H1 (cell line): ENCODE measurements around the gene DGKI. TPM values are rescaled to one million over a fixed set of nuclear protein-coding genes. Genes with fewer than 3 reads are reported as not detected.

Source experiments
- CTCF ChIA-PET: fragments of 300-600 bp; sonication (Branson Sonifier 250); formaldehyde crosslinking; loops from one replicate; lab custom pipeline; 2021; ENCODE audit not compliant: partially characterized antibody; lab: Charles Lee
- POLR2A ChIA-PET: fragments of 300-600 bp; sonication (Branson Sonifier 250); formaldehyde crosslinking; loops from one replicate; lab custom pipeline; 2021; ENCODE audit warnings: inconsistent platforms; ENCODE audit not compliant: partially characterized antibody; lab: Charles Lee
- DNase-seq, 2 experiments: peaks; one replicate each; pipeline versions ENCODE4 v3.0.0 to v3.0.0-alpha.2; 2010 to 2022; ENCODE audit warnings: low spot score in 2 of 2, low read depth in 1 of 2, mixed read lengths in 1 of 2
- FAIRE-seq: peaks from 2 replicates; lab custom pipeline; 2011; peaks lifted over from hg19 to GRCh38; lab: Jason Lieb, UNC
- H2AFZ ChIP-seq: 2 replicates; pipeline ENCODE4 v1.8.1; 2012; ENCODE audit warnings: low read length, inconsistent platforms
- H2AK5ac ChIP-seq: 2 replicates; pipeline ENCODE4 v1.6.1; 2013; ENCODE audit warnings: low read depth, low read length
- H2BK120ac ChIP-seq: replicated peaks from 2 replicates; pipeline ENCODE3; 2013; ENCODE audit warnings: low read depth, low read length, inconsistent platforms
- H2BK12ac ChIP-seq: 2 replicates; pipeline ENCODE4 v1.6.1; 2013; ENCODE audit warnings: low read depth, low read length
- H2BK15ac ChIP-seq: 2 replicates; pipeline ENCODE4 v1.6.1; 2013; ENCODE audit warnings: low read length
- H2BK20ac ChIP-seq: 2 replicates; pipeline ENCODE4 v1.6.1; 2013; ENCODE audit warnings: low read length
- H2BK5ac ChIP-seq: 2 replicates; pipeline ENCODE4 v1.6.1; 2013; ENCODE audit warnings: low read depth, low read length
- H3K14ac ChIP-seq: 2 replicates; pipeline ENCODE4 v1.6.1; 2013; ENCODE audit warnings: inconsistent platforms; ENCODE audit not compliant: insufficient read length
- H3K18ac ChIP-seq: 2 replicates; pipeline ENCODE4 v1.6.1; 2013; ENCODE audit warnings: low read length; ENCODE audit errors: extremely low read depth
- H3K23ac ChIP-seq: 2 replicates; pipeline ENCODE4 v1.6.1; 2013; ENCODE audit warnings: inconsistent platforms; ENCODE audit not compliant: insufficient read length
- H3K23me2 ChIP-seq: 2 replicates; pipeline ENCODE4 v1.6.1; 2013; ENCODE audit warnings: low read depth, low read length
- H3K27ac ChIP-seq: 2 replicates; pipeline ENCODE4 v1.6.1; 2011; ENCODE audit warnings: low read depth, low read length, inconsistent platforms
- H3K27me3 ChIP-seq, 4 experiments: replicated peaks in 1 of 4; 1 replicate in 1 of 4; 2 replicates in 3 of 4; pipeline versions ENCODE4 v1.6.1 to v1.8.1; 2011 to 2013; ENCODE audit warnings: low read length in 3 of 4, mild to moderate bottlenecking in 3 of 4, inconsistent platforms in 2 of 4, mixed read lengths in 2 of 4, moderate library complexity in 1 of 4; ENCODE audit not compliant: control insufficient read depth in 3 of 4, insufficient read depth in 3 of 4; ENCODE audit errors: extremely low read depth in 1 of 4
- H3K36me3 ChIP-seq, 4 experiments: 2 replicates each; pipeline versions ENCODE4 v1.6.1 to v1.8.1; 2011 to 2013; ENCODE audit warnings: mild to moderate bottlenecking in 4 of 4, low read length in 3 of 4, moderate library complexity in 2 of 4, control low read depth in 1 of 4, inconsistent platforms in 1 of 4; ENCODE audit not compliant: insufficient read depth in 4 of 4, control insufficient read depth in 2 of 4
- H3K4ac ChIP-seq: replicated peaks from 2 replicates; pipeline ENCODE3; 2013; ENCODE audit warnings: low read length, low read depth, mixed read lengths, inconsistent platforms; ENCODE audit not compliant: insufficient read length
- H3K4me1 ChIP-seq, 4 experiments: replicated peaks in 1 of 4; 1 replicate in 1 of 4; 2 replicates in 3 of 4; pipeline versions ENCODE4 v1.6.1 to v1.8.1; 2011 to 2013; ENCODE audit warnings: low read length in 3 of 4, inconsistent platforms in 2 of 4, mixed read lengths in 1 of 4; ENCODE audit not compliant: insufficient read depth in 4 of 4, control insufficient read depth in 3 of 4
- H3K4me2 ChIP-seq, 2 experiments: 2 replicates each; pipeline versions ENCODE4 v1.6.1 to v1.8.1; 2011 to 2013; ENCODE audit warnings: low read depth in 2 of 2, low read length in 2 of 2, control low read depth in 1 of 2, inconsistent platforms in 1 of 2, mild to moderate bottlenecking in 1 of 2; ENCODE audit not compliant: insufficient read depth in 1 of 2
- H3K4me3 ChIP-seq, 4 experiments: fragments of 200-600, 300-600 bp in 1 of 4; sonication (generic), shearing (Covaris generic), sonication (Bioruptor Twin) in 1 of 4; 2 replicates each; pipeline versions ENCODE4 v1.5.1 to v1.8.1; 2011 to 2016; ENCODE audit warnings: low read length in 4 of 4, low read depth in 3 of 4, control low read depth in 2 of 4, inconsistent platforms in 2 of 4, mild to moderate bottlenecking in 2 of 4, mixed read lengths in 1 of 4, moderate library complexity in 1 of 4; ENCODE audit not compliant: insufficient read depth in 2 of 4; ENCODE audit errors: extremely low read depth in 1 of 4
- H3K56ac ChIP-seq: replicated peaks from 2 replicates; pipeline ENCODE3; 2013; ENCODE audit warnings: low read depth, mild to moderate bottlenecking, mixed read lengths, low read length, inconsistent platforms; ENCODE audit not compliant: insufficient read length
- H3K79me1 ChIP-seq: 2 replicates; pipeline ENCODE4 v1.6.1; 2013; ENCODE audit warnings: low read depth, low read length, control low read depth
- H3K79me2 ChIP-seq, 2 experiments: 2 replicates each; pipeline versions ENCODE4 v1.6.1 to v1.8.1; 2012 to 2013; ENCODE audit warnings: low read length in 2 of 2, mild to moderate bottlenecking in 2 of 2, inconsistent platforms in 1 of 2; ENCODE audit not compliant: insufficient read depth in 2 of 2, control insufficient read depth in 1 of 2
- H3K9ac ChIP-seq, 4 experiments: replicated peaks in 1 of 4; 1 replicate in 1 of 4; 2 replicates in 3 of 4; pipeline versions ENCODE4 v1.6.1 to v1.8.1; 2011 to 2013; ENCODE audit warnings: low read depth in 3 of 4, low read length in 3 of 4, control low read depth in 2 of 4, mild to moderate bottlenecking in 2 of 4, moderate library complexity in 2 of 4, inconsistent platforms in 1 of 4; ENCODE audit errors: extremely low read depth in 1 of 4
- H3K9me3 ChIP-seq, 2 experiments: 2 replicates each; pipeline versions ENCODE4 v1.6.1 to v1.8.1; 2012 to 2013; ENCODE audit warnings: mild to moderate bottlenecking in 2 of 2, moderate library complexity in 2 of 2, control low read depth in 1 of 2, inconsistent platforms in 1 of 2, low read depth in 1 of 2, low read length in 1 of 2, mixed read lengths in 1 of 2; ENCODE audit not compliant: insufficient read depth in 2 of 2
- H4K20me1 ChIP-seq, 2 experiments: replicated peaks in 1 of 2; 2 replicates each; pipeline versions ENCODE3 to v1.8.1; 2011 to 2013; ENCODE audit warnings: inconsistent platforms in 2 of 2, low read length in 2 of 2, mild to moderate bottlenecking in 1 of 2; ENCODE audit not compliant: insufficient read depth in 2 of 2, control insufficient read depth in 1 of 2
- H4K5ac ChIP-seq: 2 replicates; pipeline ENCODE4 v1.6.1; 2013; ENCODE audit warnings: low read length, low read depth, mixed read lengths, inconsistent platforms; ENCODE audit not compliant: insufficient read length
- H4K8ac ChIP-seq: 2 replicates; pipeline ENCODE4 v1.8.0; 2013; ENCODE audit warnings: mild to moderate bottlenecking, moderate library complexity, low read length, inconsistent platforms; ENCODE audit not compliant: insufficient read depth; ENCODE audit errors: extremely low read depth
- H4K91ac ChIP-seq: replicated peaks from 2 replicates; pipeline ENCODE3; 2013; ENCODE audit warnings: low read length, mixed read lengths, inconsistent platforms; ENCODE audit not compliant: insufficient read length
- CEBPB ChIP-seq: IDR thresholded peaks from 2 replicates; pipeline ENCODE4 v1.6.1; 2012; ENCODE audit warnings: low read depth, low read length
- CTCF ChIP-seq, 3 experiments: IDR thresholded peaks; 1 replicate in 2 of 3; 2 replicates in 1 of 3; pipeline versions ENCODE4 v1.5.1 to v1.6.1; 2011; ENCODE audit warnings: low read length in 3 of 3, mild to moderate bottlenecking in 3 of 3, inconsistent platforms in 2 of 3, low read depth in 1 of 3, moderate library complexity in 1 of 3; ENCODE audit not compliant: insufficient read depth in 1 of 3; ENCODE audit errors: control extremely low read depth in 1 of 3
- KDM5A ChIP-seq: fragments of 200-600 bp; IDR thresholded peaks from 2 replicates; pipeline ENCODE4 v1.7.1; 2012; ENCODE audit warnings: mild to moderate bottlenecking, low read length, inconsistent platforms, mixed read lengths
- TCF12 ChIP-seq: IDR thresholded peaks from 2 replicates; pipeline ENCODE4 v1.6.1; 2011; ENCODE audit warnings: low read depth, mild to moderate bottlenecking, low read length
- WGBS, 2 experiments: shearing (Covaris generic) in 1 of 2; methylation state at CpG; one replicate each; pipeline versions ENCODE4 v1.1.6 to v1.1.7; 2013 to 2015; ENCODE audit warnings: low lambda C conversion rate in 2 of 2, mixed read lengths in 2 of 2, inconsistent platforms in 1 of 2, low coverage in 1 of 2, missing lambda C conversion rate in 1 of 2; ENCODE audit not compliant: insufficient replicate concordance in 2 of 2, insufficient coverage in 1 of 2, insufficient read length in 1 of 2; ENCODE audit errors: extremely low coverage in 1 of 2, missing lambda C conversion rate in 1 of 2; 5-methylcytosine and 5-hydroxymethylcytosine counted together
- polyA plus RNA-seq, 7 experiments: library from polyadenylated mRNA; depleted of rRNA in 3 of 7; stranded (reverse) in 5 of 7; unstranded in 2 of 7; fragments of >200 nt in 5 of 7; fragments of 200-250 nt in 2 of 7; gene quantifications; 1 replicate in 5 of 7; 2 replicates in 1 of 7; 4 replicates in 1 of 7; pipeline versions ENCODE4 v1.2.1 to v1.2.3, GENCODE V29; 2011 to 2013; ENCODE audit warnings: missing spikeins in 2 of 7, mixed read lengths in 2 of 7
- total RNA-seq: library from RNA; stranded (reverse); fragmentation: NEBNext Ultra II Directional; extraction: Animal tissue kit (Norgen Biotek cat#: 25700); gene quantifications from 2 replicates; pipeline ENCODE4 v1.2.1, GENCODE V29; 2021

Gene DGKI
- total and polyA plus RNA-seq, 2 of the 8 experiments (the other 6 are each of a cell fraction or from before 2014, with no cell fraction given), result 0.20 to 0.71 TPM

GRCh38 chr7:137404660-137405317, 442.0 kb downstream of the DGKI start:
- no peak overlapping the region for H3K27ac ChIP-seq
- H4K5ac ChIP-seq, result no peak overlapping the region
- H3K14ac ChIP-seq, result no peak overlapping the region
- H3K4me1 ChIP-seq, result peaks cover 0 to 7% (median 3%) of the 10 kb centered on the region in 4 experiments; a peak in 3 of 7 replicates
- no peak overlapping the region for H3K56ac ChIP-seq
- no peaks in the 10 kb centered on the region for H3K79me2 ChIP-seq
- no peak for FAIRE-seq
- no peaks in the 10 kb centered on the region for H3K79me1 ChIP-seq
- no peak overlapping the region for H4K8ac ChIP-seq
- H2BK15ac ChIP-seq, result no peak overlapping the region
- H2BK5ac ChIP-seq, result no peak overlapping the region
- no peaks in the 10 kb centered on the region; a peak in 1 of 8 replicates for H3K36me3 ChIP-seq
- H2BK12ac ChIP-seq, result no peak overlapping the region
- H2AFZ ChIP-seq, result 0 out of 2 replicates have a peak overlapping the region, but pooled peaks have one; percentile 78
- CTCF ChIA-PET, result interaction anchor here (1.0 to 1.2 kb wide), 3 partner anchors 12 to 201 kb away, joined by 3 to 4 read pairs (median 3); no protein-coding TSS in a partner anchor
- H3K9ac ChIP-seq, result no peak overlapping the region
- no peak overlapping the region for H3K18ac ChIP-seq
- no peaks in the 10 kb centered on the region for H3K23me2 ChIP-seq
- H3K4me3 ChIP-seq, result no peak overlapping the region
- WGBS, 2 experiments, result 80% methylated on average over 5 of the region's 5 CpGs; no CpG with 5 or more reads in 1 of the 2 experiments
- no peaks in the 10 kb centered on the region for H3K27me3 ChIP-seq
- H3K4ac ChIP-seq, result no peak overlapping the region
- H4K20me1 ChIP-seq, result no peaks in the 10 kb centered on the region
- no peaks in the 10 kb centered on the region; a peak in 1 of 4 replicates for H3K9me3 ChIP-seq
- no peak overlapping the region for H3K4me2 ChIP-seq
- TF ChIP-seq CEBPB (no peak), TCF12 (no peak), KDM5A (no peak), CTCF (IDR thresholded peaks at IDR 0.05; ENCODE audit: control extremely low read depth in 1 of 3, insufficient read depth in 1 of 3, low read depth in 1 of 3, low read length in 3 of 3) (no peak)
- TF ChIP-seq, all 59 proteins: peak for 0
- no peak overlapping the region for H2BK120ac ChIP-seq
- H2BK20ac ChIP-seq, result no peak overlapping the region; the same call in 1 of the 2 replicates
- no peak overlapping the region for H4K91ac ChIP-seq
- POLR2A ChIA-PET, result no interaction called here
- DNase-seq, result no peak
- H2AK5ac ChIP-seq, result no peak overlapping the region
- no peak overlapping the region for H3K23ac ChIP-seq
